C4-2B (cell line): Measurements from ENCODE around the gene SPACA6.
A peak's percentile ranks its signal among the peaks of the same experiment; 100 is the strongest.

Experiments used
- ZFX ChIP-seq: fragments of 450-650 bp; IDR thresholded peaks from 2 replicates; pipeline ENCODE4 v1.6.1; 2017
- TF ChIP-seq, protein P1 (sequence below): fragments of 450-650 bp; conservative IDR thresholded peaks from 2 replicates; pipeline ENCODE4 v1.5.1; 2017; ENCODE audit warnings: mild to moderate bottlenecking

DNA sequence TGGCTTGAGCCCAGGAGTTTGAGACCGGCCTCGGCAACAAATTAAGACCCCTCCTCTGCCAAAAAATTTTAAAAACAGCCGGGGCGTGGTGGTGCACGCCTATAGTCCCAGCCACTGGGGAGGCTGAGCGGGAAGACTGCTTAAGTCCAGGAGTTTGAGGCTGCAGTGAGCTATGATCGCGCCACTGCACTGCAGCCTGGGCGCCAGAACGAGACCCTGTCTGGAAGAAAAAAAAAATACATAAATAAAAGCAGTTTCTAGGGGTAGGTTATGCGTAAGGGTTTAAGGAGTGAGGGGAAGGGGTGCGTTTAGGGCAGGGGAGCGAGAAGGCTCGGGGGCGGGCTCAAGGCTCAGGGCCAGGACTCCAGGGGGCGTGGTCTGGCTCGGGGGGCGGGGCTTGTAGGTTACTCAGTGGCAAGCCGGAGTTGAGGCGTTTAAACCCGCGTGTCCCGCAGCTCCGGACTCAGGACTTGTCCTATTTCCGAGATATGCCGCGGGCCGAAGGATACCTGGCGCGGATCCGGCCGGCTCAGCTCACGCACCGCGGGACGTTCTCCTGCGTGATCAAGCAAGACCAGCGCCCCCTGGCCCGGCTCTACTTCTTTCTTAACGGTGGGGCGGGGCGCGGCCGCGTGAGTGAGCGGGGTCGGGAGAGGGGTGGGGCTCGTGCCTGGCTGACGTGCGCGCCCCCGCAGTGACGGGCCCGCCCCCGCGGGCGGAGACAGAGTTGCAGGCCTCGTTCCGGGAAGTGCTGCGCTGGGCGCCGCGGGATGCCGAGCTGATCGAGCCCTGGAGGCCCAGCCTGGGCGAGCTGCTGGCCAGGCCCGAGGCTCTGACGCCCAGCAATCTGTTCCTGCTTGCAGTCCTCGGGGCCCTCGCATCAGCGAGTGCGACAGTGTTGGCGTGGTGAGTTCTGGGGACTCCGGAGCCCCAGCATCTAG, 10.7 kb downstream of the SPACA6 start:
- TF ChIP-seq, protein P1, sequence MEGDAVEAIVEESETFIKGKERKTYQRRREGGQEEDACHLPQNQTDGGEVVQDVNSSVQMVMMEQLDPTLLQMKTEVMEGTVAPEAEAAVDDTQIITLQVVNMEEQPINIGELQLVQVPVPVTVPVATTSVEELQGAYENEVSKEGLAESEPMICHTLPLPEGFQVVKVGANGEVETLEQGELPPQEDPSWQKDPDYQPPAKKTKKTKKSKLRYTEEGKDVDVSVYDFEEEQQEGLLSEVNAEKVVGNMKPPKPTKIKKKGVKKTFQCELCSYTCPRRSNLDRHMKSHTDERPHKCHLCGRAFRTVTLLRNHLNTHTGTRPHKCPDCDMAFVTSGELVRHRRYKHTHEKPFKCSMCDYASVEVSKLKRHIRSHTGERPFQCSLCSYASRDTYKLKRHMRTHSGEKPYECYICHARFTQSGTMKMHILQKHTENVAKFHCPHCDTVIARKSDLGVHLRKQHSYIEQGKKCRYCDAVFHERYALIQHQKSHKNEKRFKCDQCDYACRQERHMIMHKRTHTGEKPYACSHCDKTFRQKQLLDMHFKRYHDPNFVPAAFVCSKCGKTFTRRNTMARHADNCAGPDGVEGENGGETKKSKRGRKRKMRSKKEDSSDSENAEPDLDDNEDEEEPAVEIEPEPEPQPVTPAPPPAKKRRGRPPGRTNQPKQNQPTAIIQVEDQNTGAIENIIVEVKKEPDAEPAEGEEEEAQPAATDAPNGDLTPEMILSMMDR: peak; percentile 57
- peak; percentile 81; the same call in 1 of the 2 replicates for TF ChIP-seq ZFX
